Measurements from ENCODE around the gene LZTS2. TPM values are rescaled to one million over a fixed set of nuclear protein-coding genes. Genes with fewer than 3 reads are reported as not detected.

LZTS2 gene
- polyA plus RNA-seq, 2 of the 4 experiments (the other 2 are of a cell fraction), result 13.8 to 35.5 TPM

- no peak for FAIRE-seq
- TF ChIP-seq NPAS2 (CRISPR knock-in tag; IDR thresholded peaks at IDR 0.05; ENCODE audit: borderline replicate concordance) (no peak), RARB (CRISPR knock-in tag; IDR thresholded peaks at IDR 0.05) (no peak), POLR2AphosphoS2 (conservative IDR thresholded peaks at IDR 0.05; ENCODE audit: low read length) (no peak), TFCP2L1 (CRISPR knock-in tag; IDR thresholded peaks at IDR 0.05) (no peak), FOSL2 (IDR thresholded peaks at IDR 0.05) (no peak), FOSL2 (CRISPR knock-in tag; IDR thresholded peaks at IDR 0.05) (peak; percentile 41; the same call in 1 of the 2 replicates), CHD2 (IDR thresholded peaks at IDR 0.05; ENCODE audit: low read length, partially characterized antibody) (no peak), RFX5 (IDR thresholded peaks at IDR 0.05) (no peak), ZFP36 (IDR thresholded peaks at IDR 0.05; ENCODE audit: borderline replicate concordance, partially characterized antibody) (peak; percentile 86), NFE2L2 (conservative IDR thresholded peaks at IDR 0.05; ENCODE audit: low read length) (no peak), BCL3 (IDR thresholded peaks at IDR 0.05) (no peak)
- 44% methylated on average over 6 of the region's 7 CpGs for WGBS (ENCODE audit: missing lambda C conversion rate)
- no peak overlapping the region for H3K4me3 ChIP-seq
- H3K4me2 ChIP-seq, result peak overlapping the region; percentile 7; the same call in 2 of the 3 replicates
- ATAC-seq, result no peak
- CTCF ChIA-PET, result interaction anchor here (0.7 to 59.3 kb wide), 20 partner anchors 18 to 918 kb away, joined by 3 to 2364 read pairs (median 4); partner anchors contain the start of genes KAZALD1, LZTS2, MRPL43 and PDZD7
- no peaks in the 10 kb centered on the region for H3K9me3 ChIP-seq
- peaks cover 32% of the 10 kb centered on the region for H3K4me1 ChIP-seq
- DNase-seq (ENCODE audit: low read depth in 1 of 2, low spot score in 1 of 2), result peak in 1 of 2 experiments; percentile 62
- peak overlapping the region in 1 of 2 experiments; percentile 44; a peak in 1 of 6 replicates for H3K27ac ChIP-seq
- POLR2A ChIA-PET, result interaction anchor here (0.9 to 1.6 kb wide), 4 partner anchors 9 to 28 kb away, joined by 4 to 5 read pairs (median 4); partner anchors contain the start of genes MRPL43, PDZD7, SFXN3 and TWNK
These were observed 15.5 kb downstream of the LZTS2 start for GRCh38 chr10:101014966-101015581.

- Histone ChIP-seq H3K9me3 (no peaks in the 10 kb centered on the region), H3K4me2 (no peak overlapping the region), H3K4me1 (peaks cover 32% of the 10 kb centered on the region), H3K4me3 (no peak overlapping the region), H3K27ac (no peak overlapping the region)
- FAIRE-seq (no peak), ATAC-seq (no peak), DNase-seq (ENCODE audit: low read depth in 1 of 2, low spot score in 1 of 2) (no peak)
- 96% methylated on average over 5 of the region's 8 CpGs for WGBS (ENCODE audit: missing lambda C conversion rate)
- TF ChIP-seq TFCP2L1 (CRISPR knock-in tag; IDR thresholded peaks at IDR 0.05) (no peak), PBX3 (IDR thresholded peaks at IDR 0.05) (no peak), FOSB (CRISPR knock-in tag; IDR thresholded peaks at IDR 0.05) (no peak), GATA3 (IDR thresholded peaks at IDR 0.05; ENCODE audit: borderline replicate concordance) (no peak), USF2 (IDR thresholded peaks at IDR 0.05) (no peak), FOXS1 (CRISPR knock-in tag; IDR thresholded peaks at IDR 0.05) (no peak), CHD2 (IDR thresholded peaks at IDR 0.05; ENCODE audit: low read length, partially characterized antibody) (no peak)
- POLR2A ChIA-PET, result interaction anchor here (0.9 kb wide), 1 partner anchor 9 kb away, joined by 4 read pairs; no protein-coding TSS in a partner anchor
- CTCF ChIA-PET, result interaction anchor here (2.0 to 59.3 kb wide), 7 partner anchors 18 to 271 kb away, joined by 5 to 2364 read pairs (median 22); partner anchors contain the start of genes KAZALD1, LZTS2, MRPL43 and PDZD7
These were observed 16.0 kb downstream of the LZTS2 start for GRCh38 chr10:101015582-101015973.

GRCh38 chr10:101016814-101017213 lies 17.2 kb downstream of the LZTS2 start:
- WGBS (ENCODE audit: missing lambda C conversion rate), result 55% methylated on average over 5 of the region's 5 CpGs
- no peak for FAIRE-seq
- Histone ChIP-seq H3K4me3 (no peak overlapping the region), H3K4me1 (peaks cover 32% of the 10 kb centered on the region), H3K4me2 (no peak overlapping the region), H3K9me3 (no peaks in the 10 kb centered on the region), H3K27ac (no peak overlapping the region)
- TF ChIP-seq MAZ (IDR thresholded peaks at IDR 0.05; ENCODE audit: borderline replicate concordance, low read depth, low read length) (no peak), ATOH8 (CRISPR knock-in tag; IDR thresholded peaks at IDR 0.05; ENCODE audit: low read depth) (no peak), JUN (IDR thresholded peaks at IDR 0.05) (no peak), RNF2 (IDR thresholded peaks at IDR 0.05; ENCODE audit: borderline replicate concordance, low read depth) (no peak), RAD21 (conservative IDR thresholded peaks at IDR 0.05 in 1 of 2, IDR thresholded peaks at IDR 0.05 in 1 of 2) (no peak), ZNF302 (CRISPR knock-in tag; IDR thresholded peaks at IDR 0.05) (no peak), PBX3 (IDR thresholded peaks at IDR 0.05) (no peak), CBX2 (IDR thresholded peaks at IDR 0.05; ENCODE audit: borderline replicate concordance, low read depth) (no peak), RFX5 (IDR thresholded peaks at IDR 0.05) (no peak), FOSB (CRISPR knock-in tag; IDR thresholded peaks at IDR 0.05) (no peak), CHD4 (IDR thresholded peaks at IDR 0.05; ENCODE audit: borderline replicate concordance) (no peak)
- ChIA-PET CTCF (interaction anchor here (1.3 to 59.3 kb wide), 4 partner anchors 16 to 125 kb away, joined by 4 to 2364 read pairs (median 490); partner anchors contain the start of genes KAZALD1, LZTS2, MRPL43 and PDZD7), POLR2A (interaction anchor here (0.9 to 1.5 kb wide), 2 partner anchors 19 to 22 kb away, joined by 3 to 5 read pairs; no protein-coding TSS in a partner anchor)
- no peak for DNase-seq (ENCODE audit: low read depth in 1 of 2, low spot score in 1 of 2)
- no peak for ATAC-seq

All from A549 (cell line).